GM12872 (cell line): Measurements from ENCODE around the gene KLF16.

ENCODE experiments used
- TF ChIP-seq, protein P1 (sequence below): IDR thresholded peaks from 3 replicates; pipeline ENCODE4 v1.5.1; 2011; ENCODE audit warnings: low read depth, mild to moderate bottlenecking, low read length, moderate library complexity; ENCODE audit not compliant: insufficient read depth

Gene KLF16

DNA sequence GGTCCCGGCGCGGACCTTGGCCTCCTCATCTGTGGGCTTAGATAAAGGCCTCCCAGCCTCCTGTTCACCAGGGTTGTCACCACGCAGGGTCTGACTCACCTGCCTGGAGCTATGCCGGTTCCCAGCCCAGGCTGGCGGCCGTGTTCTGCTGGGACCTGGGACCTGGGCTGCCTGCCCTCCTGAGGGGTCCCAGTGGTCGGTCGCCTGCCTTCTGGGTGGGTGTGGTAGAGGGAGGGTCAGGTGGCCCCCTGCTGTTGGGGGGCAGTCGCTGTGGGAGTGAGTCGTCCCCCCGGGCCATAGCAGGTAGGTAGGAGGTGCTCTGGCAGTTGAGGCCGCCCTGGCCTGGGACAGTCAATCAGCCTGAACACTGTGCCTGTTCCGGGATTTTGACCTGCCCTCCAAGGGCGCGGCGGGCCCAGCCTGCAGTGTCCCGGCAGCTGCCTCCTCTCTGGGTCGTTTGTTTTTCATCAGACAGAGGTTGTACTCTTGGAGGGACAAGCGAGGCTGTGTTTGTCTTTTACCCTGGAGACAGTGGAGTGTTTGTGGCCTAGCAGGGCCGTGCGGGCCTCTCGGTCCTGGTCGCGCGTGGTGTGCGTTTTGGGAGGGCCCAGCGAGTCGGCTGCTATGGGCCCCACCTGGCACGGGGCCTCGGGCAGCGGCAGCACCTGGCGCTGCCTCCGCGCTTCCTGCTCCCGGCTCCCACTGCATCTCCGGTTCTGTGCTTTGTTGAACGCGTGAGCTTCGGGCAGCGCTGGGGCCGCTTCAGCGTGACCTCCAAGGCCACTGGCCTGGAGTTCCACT, 44.4 kb upstream of the KLF16 start:
- TF ChIP-seq, protein P1, sequence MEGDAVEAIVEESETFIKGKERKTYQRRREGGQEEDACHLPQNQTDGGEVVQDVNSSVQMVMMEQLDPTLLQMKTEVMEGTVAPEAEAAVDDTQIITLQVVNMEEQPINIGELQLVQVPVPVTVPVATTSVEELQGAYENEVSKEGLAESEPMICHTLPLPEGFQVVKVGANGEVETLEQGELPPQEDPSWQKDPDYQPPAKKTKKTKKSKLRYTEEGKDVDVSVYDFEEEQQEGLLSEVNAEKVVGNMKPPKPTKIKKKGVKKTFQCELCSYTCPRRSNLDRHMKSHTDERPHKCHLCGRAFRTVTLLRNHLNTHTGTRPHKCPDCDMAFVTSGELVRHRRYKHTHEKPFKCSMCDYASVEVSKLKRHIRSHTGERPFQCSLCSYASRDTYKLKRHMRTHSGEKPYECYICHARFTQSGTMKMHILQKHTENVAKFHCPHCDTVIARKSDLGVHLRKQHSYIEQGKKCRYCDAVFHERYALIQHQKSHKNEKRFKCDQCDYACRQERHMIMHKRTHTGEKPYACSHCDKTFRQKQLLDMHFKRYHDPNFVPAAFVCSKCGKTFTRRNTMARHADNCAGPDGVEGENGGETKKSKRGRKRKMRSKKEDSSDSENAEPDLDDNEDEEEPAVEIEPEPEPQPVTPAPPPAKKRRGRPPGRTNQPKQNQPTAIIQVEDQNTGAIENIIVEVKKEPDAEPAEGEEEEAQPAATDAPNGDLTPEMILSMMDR, result no peak

DNA sequence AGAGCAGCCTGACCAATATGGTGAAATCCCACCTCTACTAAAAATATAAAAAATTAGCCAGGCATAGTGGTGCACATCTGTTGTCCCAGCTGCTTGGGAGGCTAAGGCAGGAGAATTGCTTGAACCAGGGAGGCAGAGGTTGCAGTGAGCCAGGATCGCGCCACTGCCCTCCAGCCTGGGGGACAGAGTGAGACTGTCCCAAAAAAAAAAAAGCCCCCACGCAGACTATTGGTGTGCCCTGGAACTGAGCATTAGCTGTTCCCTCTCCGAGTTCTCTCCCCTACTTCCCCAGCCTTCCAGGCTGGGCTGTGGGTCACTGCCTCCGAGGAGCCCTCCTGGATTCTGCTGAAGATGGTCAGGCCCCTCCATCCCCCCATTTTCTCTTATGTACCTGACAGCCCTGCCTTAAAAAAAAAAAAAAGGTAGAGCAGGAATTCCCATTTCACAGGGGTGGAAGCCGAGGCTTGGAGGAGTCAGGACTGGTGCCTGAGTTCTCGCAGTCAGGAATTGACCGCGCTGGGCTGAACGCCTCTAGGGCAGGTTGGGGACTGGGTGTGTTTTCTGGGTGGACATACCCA, 43.7 kb upstream of the KLF16 start:
- TF ChIP-seq, protein P1, result no peak

DNA sequence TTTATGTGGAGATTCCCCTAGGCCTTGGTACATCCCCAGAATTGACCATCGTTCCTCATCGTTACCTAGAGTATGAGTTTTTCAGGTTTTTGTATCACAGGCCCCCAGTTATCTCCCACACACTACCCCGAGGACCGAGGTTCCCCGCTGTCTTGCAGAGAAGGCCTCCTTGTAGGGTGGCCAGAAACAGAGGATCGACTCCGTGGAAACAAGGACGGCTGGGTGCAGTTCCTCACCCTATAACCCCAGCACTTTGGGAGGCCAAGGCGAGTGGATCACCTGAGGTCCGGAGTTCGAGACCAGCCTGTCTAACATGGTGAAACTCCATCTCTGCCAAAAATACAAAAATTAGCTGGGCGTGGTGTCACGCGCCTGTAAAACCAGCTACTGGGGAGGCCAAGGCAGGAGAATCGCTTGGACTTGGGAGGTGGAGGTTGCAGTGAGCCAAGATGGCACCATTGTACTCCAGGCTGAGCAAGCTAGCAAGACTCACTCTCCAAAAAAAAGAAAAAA, 42.5 kb upstream of the KLF16 start:
- TF ChIP-seq, protein P1, result no peak

DNA sequence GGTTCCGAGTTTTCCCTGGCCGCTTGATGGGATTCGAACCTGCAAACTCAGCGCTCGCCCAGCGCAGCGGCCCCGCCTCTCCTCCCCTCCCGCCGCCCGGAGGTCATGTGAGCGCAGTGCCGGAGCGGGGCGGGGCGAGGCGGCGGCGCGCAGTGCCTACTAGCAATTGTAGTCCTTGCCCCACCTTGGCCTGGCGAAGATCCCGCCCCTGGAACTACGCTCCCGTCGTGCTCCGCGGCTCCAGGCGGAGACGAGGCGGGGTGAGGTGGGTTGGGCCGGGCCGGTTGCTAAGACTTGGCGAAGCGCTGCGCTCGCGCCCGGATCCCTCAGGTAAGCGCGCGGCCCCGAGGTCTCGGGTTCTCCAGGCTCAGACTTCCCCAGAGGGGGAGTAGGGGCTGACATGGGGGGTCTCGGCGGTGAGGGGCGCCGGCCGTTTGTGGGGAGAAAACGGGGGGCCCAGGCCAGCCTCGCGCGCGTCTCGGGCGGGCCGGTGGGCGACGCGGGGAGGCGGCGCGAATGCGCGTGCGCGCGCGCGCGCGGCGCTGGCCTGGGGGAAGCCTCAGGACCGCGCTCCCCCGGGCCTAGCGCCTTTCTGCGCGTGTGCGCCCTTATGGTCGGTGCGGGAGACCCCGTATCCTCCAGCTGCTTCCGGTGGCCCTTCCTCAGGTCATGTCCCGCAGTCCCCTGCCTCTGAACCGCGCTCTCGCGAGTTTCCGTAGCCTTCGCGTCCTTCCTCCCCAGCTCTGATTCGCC, 41.9 kb upstream of the KLF16 start, which contains the start of the genes ADAT3 and SCAMP4:
ADAT3 (plus strand) TSS at position 290 of the 753 bp plus-strand sequence. CDS start 6,649 bp downstream, outside the sequence.
SCAMP4 (plus strand) TSS at position 290 of the 753 bp plus-strand sequence. CDS start 9,621 bp downstream, outside the sequence.
- TF ChIP-seq, protein P1, result no peak

DNA sequence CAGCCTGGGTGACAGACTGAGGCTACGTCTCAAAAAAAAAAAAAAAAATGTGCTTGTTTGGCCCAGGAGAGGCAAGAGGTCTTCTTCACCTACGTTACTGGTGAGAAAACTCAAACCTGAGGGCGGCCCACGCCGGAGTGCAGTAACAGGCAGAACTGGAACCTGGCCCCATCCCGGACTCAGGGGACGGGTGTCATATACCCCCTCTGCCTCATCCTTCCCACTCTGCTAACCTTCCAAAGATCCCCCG, 41.4 kb upstream of the KLF16 start:
- TF ChIP-seq, protein P1, result no peak

DNA sequence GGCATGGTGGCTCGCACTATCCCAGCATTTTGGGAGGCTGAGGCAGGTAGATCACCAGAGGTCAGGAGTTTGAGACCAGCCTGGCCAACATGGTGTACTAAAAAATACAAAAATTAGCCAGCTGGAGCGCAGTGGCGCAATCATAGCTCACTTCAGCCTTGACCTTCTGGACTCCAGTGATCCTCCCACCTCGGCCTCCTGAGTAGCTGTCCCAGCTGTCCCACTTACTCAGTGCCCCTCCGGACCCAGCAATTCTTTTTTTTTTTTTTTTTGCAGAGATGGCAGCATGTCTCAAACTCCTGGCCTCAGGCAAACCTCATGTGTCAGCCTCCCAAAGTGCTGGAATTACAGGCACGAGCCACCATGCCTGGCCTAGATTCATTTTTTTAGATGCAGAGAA, 39.5 kb upstream of the KLF16 start:
- TF ChIP-seq, protein P1, result no peak

DNA sequence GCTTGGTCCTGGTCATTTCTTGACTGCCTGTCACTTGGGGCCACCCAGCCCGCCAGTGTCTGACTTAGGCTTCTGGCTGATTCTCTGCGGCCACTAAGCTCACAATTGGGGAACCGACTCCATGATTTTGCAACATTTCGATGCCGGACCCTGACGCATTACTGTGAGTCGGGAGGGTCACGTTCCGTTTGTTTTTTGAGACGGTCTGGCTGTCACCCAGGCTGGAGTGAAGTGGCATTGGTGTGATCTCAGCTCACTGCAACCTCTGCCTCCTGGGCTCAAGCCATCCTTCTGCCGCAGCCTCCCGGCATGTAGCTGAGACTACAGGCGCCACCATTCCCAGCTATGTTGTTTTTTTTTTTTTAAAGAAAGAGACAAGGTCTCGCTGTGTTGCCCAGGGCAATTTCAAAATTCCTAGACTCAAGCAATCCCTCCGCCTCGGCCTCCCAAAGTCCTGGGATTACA, 38.6 kb upstream of the KLF16 start:
- TF ChIP-seq, protein P1, result no peak
